GM18517 (cell line): ENCODE results near the gene PDLIM5.
A peak's percentile ranks its signal among the peaks of the same experiment; 100 is the strongest.
"Not testable (repeated sequence)": the region's sequence is repeated elsewhere in the genome, so short reads cannot be mapped to it uniquely, and the experiment has no call there.

ENCODE experiments used
- ATAC-seq: cut with Tn5 transposase; IDR thresholded peaks from one replicate; pipeline ENCODE4 v1.9.1; 2021; ENCODE audit warnings: mild to moderate bottlenecking, moderate library complexity; ENCODE audit not compliant: unreplicated experiment

Gene PDLIM5, protein sequence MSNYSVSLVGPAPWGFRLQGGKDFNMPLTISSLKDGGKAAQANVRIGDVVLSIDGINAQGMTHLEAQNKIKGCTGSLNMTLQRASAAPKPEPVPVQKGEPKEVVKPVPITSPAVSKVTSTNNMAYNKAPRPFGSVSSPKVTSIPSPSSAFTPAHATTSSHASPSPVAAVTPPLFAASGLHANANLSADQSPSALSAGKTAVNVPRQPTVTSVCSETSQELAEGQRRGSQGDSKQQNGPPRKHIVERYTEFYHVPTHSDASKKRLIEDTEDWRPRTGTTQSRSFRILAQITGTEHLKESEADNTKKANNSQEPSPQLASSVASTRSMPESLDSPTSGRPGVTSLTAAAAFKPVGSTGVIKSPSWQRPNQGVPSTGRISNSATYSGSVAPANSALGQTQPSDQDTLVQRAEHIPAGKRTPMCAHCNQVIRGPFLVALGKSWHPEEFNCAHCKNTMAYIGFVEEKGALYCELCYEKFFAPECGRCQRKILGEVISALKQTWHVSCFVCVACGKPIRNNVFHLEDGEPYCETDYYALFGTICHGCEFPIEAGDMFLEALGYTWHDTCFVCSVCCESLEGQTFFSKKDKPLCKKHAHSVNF

DNA sequence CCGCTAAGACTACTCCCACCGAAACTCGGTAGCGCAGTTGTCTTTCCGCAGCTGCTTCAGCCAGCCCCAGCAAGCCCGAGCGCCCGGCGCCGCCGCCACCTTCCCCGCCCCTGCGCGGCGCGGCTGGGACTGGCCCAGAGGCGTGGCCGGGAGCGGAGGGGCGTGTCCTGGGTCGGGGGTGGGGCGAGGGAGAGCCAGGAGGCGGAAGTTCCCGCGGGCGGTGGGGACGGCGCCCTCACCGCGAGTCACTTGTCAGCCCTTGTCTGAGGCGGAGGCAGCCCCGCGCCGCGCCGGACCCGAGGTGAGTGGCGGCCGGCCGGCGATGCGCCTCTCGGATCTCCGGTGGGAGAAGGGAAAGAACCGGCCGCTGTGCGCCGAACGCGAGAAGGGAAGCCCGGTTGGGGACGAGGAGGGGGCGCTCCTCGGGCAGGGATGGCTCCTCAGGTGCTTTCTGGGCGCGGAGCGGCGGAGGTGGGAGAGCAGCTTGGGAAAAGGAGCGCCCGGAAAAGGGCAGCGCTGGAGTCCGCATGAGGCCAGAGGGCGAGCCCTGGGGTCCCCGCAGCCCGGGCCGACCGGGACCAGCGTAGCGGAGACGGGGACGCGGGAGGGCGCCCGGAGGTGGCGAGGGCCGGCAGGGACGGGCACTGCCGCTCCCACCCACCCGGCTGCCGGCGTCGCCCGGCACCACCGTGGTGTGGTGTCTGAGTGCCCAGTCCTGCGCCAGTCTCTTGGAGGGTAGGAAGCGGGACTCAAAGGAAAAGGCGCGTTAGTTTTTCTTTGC, at the start of gene PDLIM5:
PDLIM5 (plus strand) TSS at position 248 of the 781 bp plus-strand sequence. CDS start 3,347 bp downstream, outside the sequence.
- peak; percentile 85 for ATAC-seq

- not testable (repeated sequence) for ATAC-seq
Observed at GRCh38 chr4:94402439-94402838, 49.3 kb upstream of the PDLIM5 start.

DNA sequence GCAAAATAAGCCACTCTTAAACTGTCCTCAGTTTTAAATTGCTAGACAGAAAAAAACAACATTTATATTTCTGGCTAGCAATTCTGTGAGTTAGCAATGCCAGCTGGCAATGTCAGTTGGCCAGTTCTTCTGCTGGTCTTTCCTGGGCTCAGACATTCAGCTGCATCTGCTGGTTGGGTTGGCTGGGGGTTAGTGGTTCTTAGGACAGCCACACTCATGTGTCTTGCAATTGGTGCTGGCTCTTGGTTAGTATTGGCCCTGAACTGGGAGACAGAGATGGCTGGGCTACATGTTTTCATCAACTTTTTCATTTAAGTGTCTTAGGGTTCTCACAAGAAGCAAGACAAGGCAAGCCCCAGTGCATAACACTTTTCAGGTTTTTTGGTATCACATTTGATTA, 48.0 kb upstream of the PDLIM5 start:
- ATAC-seq: no peak

DNA sequence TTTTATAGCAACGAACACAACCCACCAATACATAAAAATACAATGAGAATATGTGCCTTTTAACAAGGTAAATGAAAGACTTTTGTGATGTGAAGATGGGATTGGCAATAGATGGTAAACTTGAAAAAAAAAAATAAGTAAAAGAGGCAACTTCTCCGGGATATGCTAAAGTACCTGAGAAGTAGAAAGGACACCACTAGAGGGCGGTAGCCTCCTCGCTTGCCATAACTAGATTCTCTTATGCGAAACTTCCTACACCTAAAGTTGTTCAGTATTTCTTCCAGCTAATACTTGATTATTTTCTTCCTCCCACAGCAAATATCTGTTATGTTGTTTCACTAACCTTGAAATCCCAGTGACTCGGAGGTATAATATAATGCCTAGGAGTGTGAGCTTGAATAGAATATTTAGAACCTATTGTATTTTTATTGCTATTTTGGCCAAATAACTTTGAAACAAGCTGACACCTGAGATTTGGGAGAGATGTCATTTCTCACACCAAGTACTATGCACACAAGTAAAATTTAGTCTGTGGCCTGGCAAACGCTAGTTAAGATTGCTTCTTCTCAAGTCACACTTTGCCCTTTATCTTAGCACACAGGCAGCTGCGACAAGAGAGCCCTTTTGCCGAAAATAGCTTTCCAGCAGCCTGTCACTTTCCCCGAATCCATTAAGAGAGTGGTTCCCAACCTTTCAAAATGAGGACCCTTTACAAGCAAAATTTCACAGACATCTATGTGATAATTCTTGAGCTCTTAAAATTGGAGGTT, 44.9 kb upstream of the PDLIM5 start:
- peak; percentile 77 for ATAC-seq

- no peak for ATAC-seq
Observed at GRCh38 chr4:94407846-94408245, 43.9 kb upstream of the PDLIM5 start.

GRCh38 chr4:94408549-94409374, 43.0 kb upstream of the PDLIM5 start:
- ATAC-seq: no peak

- no peak for ATAC-seq
Observed at GRCh38 chr4:94409375-94409679, 42.4 kb upstream of the PDLIM5 start.

GRCh38 chr4:94409962-94410361, 41.8 kb upstream of the PDLIM5 start:
- ATAC-seq: no peak

- ATAC-seq: no peak
Observed at GRCh38 chr4:94410678-94411206, 41.0 kb upstream of the PDLIM5 start.

DNA sequence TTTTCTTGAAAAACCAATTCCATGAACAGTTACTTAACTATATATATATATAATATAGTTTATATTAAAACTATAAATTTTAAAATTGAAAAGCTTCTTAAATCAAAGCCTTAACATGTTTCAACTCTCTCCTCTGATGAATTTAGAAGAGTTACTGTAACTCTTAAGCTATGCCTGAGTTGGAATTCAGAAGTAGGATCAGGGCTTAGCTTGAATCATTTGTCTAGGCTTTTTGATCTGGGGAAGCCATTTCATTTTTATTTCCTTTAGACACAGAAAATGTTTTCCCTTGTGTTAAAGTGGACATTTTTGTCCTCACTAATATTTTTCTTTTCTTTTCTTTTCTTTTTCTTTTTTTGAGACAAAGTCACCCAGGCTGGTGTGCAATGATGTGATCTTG, 40.4 kb upstream of the PDLIM5 start:
- no peak for ATAC-seq

DNA sequence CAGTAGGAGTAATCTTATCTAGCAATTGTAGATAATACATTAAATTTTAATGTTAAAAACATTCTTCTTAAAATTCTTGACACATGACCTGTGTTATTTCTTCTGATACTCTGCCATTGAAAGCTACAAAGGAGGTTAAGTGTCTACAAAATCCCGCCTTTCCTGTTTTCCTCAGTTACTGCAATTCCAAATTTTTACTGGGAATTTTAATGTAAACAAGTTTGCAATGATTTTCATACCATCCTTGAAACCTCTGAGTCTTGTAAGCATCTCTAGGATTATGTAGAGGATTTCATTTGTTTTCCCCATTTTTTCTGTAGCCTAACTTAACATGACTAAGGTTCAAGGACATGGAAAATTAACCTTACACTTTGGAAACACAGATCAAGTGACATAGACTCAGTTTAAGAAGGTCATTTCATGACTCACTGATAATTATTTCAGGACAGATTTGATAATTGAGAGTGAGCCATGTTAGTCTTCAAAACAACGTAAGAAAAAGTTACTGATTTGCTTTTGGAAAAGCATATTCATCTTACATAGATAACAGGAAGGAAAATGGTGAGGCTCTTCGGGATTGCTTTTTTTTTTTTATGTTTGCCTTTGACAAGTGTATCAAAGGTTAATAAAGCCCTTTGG, 39.6 kb upstream of the PDLIM5 start:
- no peak for ATAC-seq

GRCh38 chr4:94412658-94413038, 39.1 kb upstream of the PDLIM5 start:
- ATAC-seq: no peak

DNA sequence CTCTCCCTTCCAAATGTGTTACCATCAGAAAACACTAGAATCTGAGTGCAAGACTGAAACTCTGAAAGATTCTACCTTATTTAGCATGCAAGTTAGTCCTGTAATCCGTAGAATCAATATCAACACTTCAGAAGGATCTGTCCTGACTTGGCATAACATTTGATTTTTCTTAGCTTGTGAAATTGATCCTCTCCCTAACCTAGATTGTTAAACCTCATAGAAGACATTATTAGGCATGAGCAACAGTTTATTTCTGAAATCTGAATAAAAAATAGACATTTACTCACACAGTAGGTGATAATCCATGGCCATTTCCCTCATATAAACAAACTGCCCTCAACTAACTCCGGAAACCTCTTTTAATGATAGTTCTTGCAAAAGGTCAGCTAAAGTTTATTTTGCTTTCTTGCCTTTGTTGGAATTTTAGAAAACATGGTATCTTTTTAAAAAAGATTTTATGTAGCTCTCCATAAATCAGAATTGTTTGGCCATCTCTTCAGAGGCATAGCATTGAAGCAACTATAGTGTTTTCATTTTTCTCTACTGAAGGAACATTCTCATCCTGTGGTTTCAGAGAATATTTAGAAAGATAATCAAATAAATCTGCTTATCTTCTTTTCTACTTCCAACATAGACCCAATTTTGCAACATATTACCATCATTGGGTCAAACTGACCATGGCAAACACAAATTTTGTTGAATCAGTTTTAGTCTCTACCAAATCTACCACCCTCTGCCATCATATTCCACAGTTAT, 38.5 kb upstream of the PDLIM5 start:
- ATAC-seq: no peak

DNA sequence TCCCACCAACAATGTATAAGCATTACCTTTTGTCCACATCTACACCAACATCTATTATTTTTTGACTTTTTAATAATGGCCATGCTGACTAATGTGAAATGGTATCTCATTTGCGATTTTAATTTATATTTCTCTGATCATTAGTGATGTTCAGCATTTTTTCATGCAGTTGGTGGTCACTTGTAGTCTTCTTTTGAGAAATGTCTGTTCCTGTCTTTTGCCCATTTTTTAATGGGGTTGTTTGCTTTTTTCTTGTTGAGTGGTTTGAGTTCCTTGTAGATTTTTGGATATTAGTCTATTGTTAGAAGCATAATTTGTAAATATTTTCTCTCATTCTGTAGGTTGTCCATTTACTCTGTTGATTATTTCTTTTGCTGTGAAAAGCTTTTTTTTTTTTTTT, 36.8 kb upstream of the PDLIM5 start:
- ATAC-seq: no peak

DNA sequence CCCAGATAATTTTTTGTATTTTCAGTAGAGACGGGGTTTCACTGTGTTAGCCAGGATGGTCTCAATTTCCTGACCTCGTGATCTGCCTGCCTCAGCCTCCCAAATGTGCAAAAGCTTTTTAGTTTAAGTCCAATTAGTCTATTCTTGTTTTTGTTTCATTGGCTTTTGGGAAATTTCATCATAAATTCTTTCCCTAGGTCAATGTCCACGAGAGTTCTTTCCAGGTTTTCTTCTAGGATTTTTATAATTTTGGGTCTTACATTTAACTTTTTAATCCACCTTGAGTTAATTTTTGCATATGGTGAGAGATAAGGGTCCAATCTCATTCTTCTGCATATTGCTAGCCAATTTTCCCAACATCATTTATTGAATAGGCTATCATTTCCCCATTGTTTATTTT, 36.3 kb upstream of the PDLIM5 start:
- no peak for ATAC-seq

DNA sequence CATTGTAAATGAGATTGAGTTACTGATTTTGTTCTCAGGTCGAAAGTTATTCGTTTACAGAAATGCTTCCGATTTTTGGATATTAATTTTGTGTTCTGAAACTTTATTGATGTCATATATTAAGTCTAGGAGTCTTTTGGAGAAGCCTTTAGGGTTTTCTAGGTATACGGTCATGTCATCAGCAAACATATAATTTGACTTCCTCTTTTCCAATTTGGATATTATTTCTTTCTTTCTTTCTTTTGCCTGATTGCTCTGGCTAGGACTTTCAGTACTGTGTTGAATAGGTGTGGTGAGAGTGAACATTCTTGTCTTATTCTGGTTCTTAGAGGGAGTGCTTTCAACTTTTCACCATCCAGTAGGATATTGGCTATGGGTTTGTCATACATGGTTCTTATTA, 35.4 kb upstream of the PDLIM5 start:
- no peak for ATAC-seq

DNA sequence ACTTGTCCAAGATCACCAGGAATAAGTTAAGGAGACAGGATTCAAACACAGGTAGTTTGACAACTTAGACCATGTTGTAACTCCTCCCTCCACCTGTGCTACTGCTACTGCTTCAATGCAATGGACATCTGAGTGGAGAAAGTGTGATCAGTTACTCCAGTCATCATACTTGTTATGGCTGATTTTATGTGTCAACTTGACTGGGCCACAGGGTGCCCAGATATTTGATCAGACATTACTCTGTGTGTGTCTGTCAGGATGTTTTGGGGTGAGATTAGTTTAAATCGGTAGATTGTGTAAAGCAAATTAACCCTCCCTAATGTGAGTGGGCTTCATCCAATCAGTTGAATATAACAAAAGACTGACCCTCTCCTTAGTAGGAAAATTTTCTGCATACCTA, 34.8 kb upstream of the PDLIM5 start:
- no peak for ATAC-seq

GRCh38 chr4:94419549-94419948, 32.2 kb upstream of the PDLIM5 start:
- ATAC-seq: no peak

GRCh38 chr4:94419956-94420355, 31.8 kb upstream of the PDLIM5 start:
- ATAC-seq: no peak
